HG03460 (cell line): Measurements from ENCODE around the gene ALDH3A1.

ENCODE experiments used
- ATAC-seq: cut with Tn5 transposase; IDR thresholded peaks from one replicate; pipeline ENCODE4 v1.9.1; 2021; ENCODE audit not compliant: unreplicated experiment

The ALDH3A1 gene

DNA sequence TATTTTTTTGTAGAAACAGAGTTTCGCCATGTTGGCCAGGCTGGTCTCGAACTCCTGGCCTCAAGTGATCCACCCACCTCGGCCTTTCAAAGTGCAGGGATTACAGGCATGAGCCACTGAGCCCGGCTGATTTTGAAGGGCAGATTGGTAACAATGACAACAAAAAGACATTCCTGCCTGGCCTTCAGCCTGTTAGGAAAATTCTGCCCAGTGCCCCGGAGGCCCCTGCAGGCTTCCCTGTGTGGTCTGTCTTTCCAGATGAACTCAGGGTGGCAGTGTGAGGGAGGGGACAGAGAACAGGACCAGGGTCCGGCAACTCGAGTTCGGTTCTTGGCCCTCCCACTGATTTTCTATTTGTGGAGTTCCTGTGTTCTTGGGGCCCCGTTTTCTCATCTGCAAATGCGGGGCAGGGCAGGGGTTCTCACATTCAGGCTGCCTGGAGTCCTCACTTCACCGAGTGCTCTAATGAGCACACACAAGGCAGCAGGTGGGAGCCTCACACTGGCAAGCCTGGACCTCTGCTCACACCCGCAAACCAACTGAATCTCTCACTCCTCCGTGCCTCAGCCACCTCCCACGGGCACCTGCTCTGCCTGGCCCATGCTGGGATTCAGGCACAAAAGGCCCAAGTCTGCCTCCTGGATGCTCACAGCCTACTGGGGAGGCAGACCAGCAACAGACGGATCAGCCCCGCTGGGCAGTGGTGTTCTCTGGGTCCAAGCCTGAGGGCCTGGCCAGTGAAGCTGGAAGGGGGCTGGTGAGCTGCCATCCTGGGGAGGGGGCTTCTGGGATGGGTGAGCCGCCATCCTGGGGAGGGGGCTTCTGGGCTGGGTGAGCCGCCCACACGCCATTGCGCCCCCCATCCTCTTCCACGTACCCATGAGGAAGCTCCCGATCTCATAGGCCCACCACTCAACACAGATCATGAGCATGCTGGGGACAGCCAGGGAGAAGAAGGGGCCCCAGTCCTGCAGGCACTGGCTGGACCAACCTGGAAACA is 42.0 kb downstream of the ALDH3A1 start:
- no peak for ATAC-seq

DNA sequence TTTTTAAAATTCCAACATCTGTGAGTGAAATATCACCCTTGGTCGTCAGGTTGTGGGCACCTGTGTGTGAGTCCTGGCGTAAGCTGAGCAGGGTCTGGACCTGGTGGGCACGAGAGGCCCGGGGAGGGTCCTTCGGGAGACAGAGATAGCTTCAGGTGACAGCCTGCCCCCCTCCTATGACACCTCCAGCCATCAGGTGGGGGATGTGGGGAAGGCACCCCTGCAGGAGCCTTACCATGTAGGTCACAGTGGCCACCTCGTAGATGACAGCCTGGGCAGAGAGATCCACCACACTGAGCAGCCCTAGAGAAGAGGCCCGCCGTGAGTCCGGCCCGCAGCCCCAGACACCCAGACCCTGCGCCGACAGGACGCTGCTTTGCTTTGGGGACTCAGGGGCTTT is 42.9 kb downstream of the ALDH3A1 start:
- no peak for ATAC-seq

DNA sequence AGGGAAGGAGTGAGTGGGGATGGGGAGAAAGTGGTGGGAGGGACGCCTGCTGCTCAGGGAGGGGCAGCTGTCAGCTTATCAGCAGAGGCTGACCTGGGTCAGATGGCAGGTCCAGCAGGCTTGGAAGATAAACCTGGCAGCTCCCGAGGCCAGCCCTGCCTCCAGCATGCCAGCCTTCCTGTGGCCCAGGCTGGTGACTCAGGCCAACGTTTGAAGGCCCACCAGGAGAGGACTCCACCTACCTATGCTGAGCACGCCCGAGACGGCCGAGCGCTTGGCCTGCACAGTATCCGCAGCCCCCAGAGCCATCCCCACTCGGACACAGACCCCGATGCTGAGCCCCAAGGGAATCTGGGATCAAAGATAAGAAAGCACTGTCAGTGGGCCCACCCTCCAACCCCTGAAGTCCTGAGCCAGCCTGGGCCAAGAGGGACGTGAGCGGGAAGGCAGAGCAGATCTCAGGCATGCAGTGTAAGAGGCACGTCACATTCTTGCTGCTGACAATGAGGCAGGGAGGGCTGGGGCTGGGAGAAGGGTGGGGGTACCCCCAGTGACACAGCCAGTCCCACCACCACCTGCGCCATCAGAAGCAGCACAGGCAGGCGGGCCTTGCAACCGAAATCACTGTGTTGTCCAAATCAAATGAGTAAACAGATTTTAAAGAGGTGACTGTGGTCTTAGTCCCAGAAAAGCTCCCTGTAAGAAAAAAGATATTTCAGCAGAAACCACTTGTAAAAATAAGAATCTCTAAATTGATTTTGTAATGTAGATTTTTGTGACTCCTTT is 44.1 kb downstream of the ALDH3A1 start:
- no peak for ATAC-seq

GRCh38 chr17:19703106-19703827 is 44.8 kb downstream of the ALDH3A1 start:
- no peak for ATAC-seq

GRCh38 chr17:19702217-19702641 is 45.9 kb downstream of the ALDH3A1 start:
- ATAC-seq, result no peak
